Nephron progenitor cell (in vitro differentiated cells): ENCODE data around the gene CRTC1.

ENCODE experiments used
- DNase-seq: peaks from one replicate; pipeline ENCODE4 v3.0.0; 2021
- H3K27ac Mint-ChIP-seq: 2 replicates; pipeline ENCODE4 v1.8.0; 2021; ENCODE audit warnings: mild to moderate bottlenecking, moderate library complexity, mixed read lengths
- H3K27me3 Mint-ChIP-seq: 2 replicates; pipeline ENCODE4 v1.8.0; 2021; ENCODE audit warnings: mild to moderate bottlenecking, low read depth, mixed read lengths; ENCODE audit not compliant: poor library complexity
- H3K36me3 Mint-ChIP-seq: 2 replicates; pipeline ENCODE4 v1.8.0; 2021; ENCODE audit warnings: low read depth, mixed read lengths
- H3K4me1 Mint-ChIP-seq: 2 replicates; pipeline ENCODE4 v1.8.0; 2021; ENCODE audit warnings: mixed read lengths
- H3K4me3 Mint-ChIP-seq: 2 replicates; pipeline ENCODE4 v1.8.0; 2021; ENCODE audit warnings: mild to moderate bottlenecking, moderate library complexity, mixed read lengths
- H3K9me3 Mint-ChIP-seq: 2 replicates; pipeline ENCODE4 v1.8.0; 2021; ENCODE audit warnings: mild to moderate bottlenecking, moderate library complexity, mixed read lengths
- CTCF ChIP-seq: fragments of 200-600 bp; sonication (generic); IDR thresholded peaks from 2 replicates; pipeline ENCODE4 v1.5.0; 2021; ENCODE audit warnings: antibody characterized with exemption

CRTC1 gene

GRCh38 chr19:18685597-18686190 lies 2.2 kb downstream of the CRTC1 start:
- Mint-ChIP-seq H3K4me3 (no peak overlapping the region), H3K27ac (no peak overlapping the region), H3K9me3 (no peaks in the 10 kb centered on the region), H3K27me3 (peaks cover 7% of the 10 kb centered on the region), H3K4me1 (peaks cover 26% of the 10 kb centered on the region), H3K36me3 (no peaks in the 10 kb centered on the region)
- DNase-seq, result no peak
- TF ChIP-seq CTCF, result no peak

- no peak for TF ChIP-seq CTCF
- Mint-ChIP-seq H3K4me3 (no peak overlapping the region), H3K4me1 (peaks cover 16% of the 10 kb centered on the region), H3K9me3 (no peaks in the 10 kb centered on the region), H3K27ac (no peak overlapping the region), H3K36me3 (no peaks in the 10 kb centered on the region), H3K27me3 (peaks cover 9% of the 10 kb centered on the region)
- no peak for DNase-seq
These were observed 4.4 kb downstream of the CRTC1 start for GRCh38 chr19:18687740-18688465.

GRCh38 chr19:18696023-18696422 lies 12.5 kb downstream of the CRTC1 start:
- no peak for TF ChIP-seq CTCF
- H3K36me3 Mint-ChIP-seq, result no peaks in the 10 kb centered on the region
- H3K4me3 Mint-ChIP-seq, result no peak overlapping the region
- no peak for DNase-seq
- H3K27ac Mint-ChIP-seq, result no peak overlapping the region
- peaks cover 16% of the 10 kb centered on the region for H3K4me1 Mint-ChIP-seq
- peaks cover 8% of the 10 kb centered on the region for H3K27me3 Mint-ChIP-seq
- no peaks in the 10 kb centered on the region for H3K9me3 Mint-ChIP-seq

- Mint-ChIP-seq H3K4me1 (peaks cover 21% of the 10 kb centered on the region), H3K27me3 (peaks cover 10% of the 10 kb centered on the region), H3K9me3 (no peaks in the 10 kb centered on the region), H3K27ac (no peak overlapping the region), H3K4me3 (no peak overlapping the region), H3K36me3 (no peaks in the 10 kb centered on the region)
- no peak for TF ChIP-seq CTCF
- no peak for DNase-seq
These were observed 14.2 kb downstream of the CRTC1 start for GRCh38 chr19:18697680-18698079.

GRCh38 chr19:18698321-18699167 lies 15.1 kb downstream of the CRTC1 start:
- Mint-ChIP-seq H3K27ac (no peak overlapping the region), H3K9me3 (no peaks in the 10 kb centered on the region), H3K27me3 (peaks cover 10% of the 10 kb centered on the region), H3K36me3 (no peaks in the 10 kb centered on the region), H3K4me1 (peaks cover 21% of the 10 kb centered on the region), H3K4me3 (no peak overlapping the region)
- DNase-seq, result no peak
- no peak for TF ChIP-seq CTCF
